Tibial artery (tissue), 4 donors: ENCODE data around the gene EPO.

Source experiments
- DNase-seq, 2 donors: peaks; one replicate each; pipeline ENCODE4 v3.0.0-alpha.2; 2019
- H3K27ac ChIP-seq, 2 donors: fragments of 200-600 bp; sonication (generic) in 1 of 2; 1 replicate in 1 of 2; 2 replicates in 1 of 2; pipeline ENCODE4 v1.5.1; 2018 to 2019; ENCODE audit warnings: mild to moderate bottlenecking in 1 of 2
- H3K27me3 ChIP-seq, 2 donors: fragments of 200-600 bp; sonication (generic) in 1 of 2; one replicate each; pipeline versions ENCODE4 v1.5.1 to v1.6.0; 2016 to 2019
- H3K36me3 ChIP-seq, 3 donors: fragments of 200-600 bp; sonication (generic) in 2 of 3; one replicate each; pipeline ENCODE4 v1.5.1; 2016 to 2019; ENCODE audit warnings: mild to moderate bottlenecking in 2 of 3
- H3K4me1 ChIP-seq, 4 donors: fragments of 200-600 bp; sonication (generic) in 2 of 4; 1 replicate in 3 of 4; 2 replicates in 1 of 4; pipeline ENCODE4 v1.5.1; 2016 to 2019
- H3K4me3 ChIP-seq, 2 donors: fragments of 200-600 bp; sonication (generic) in 1 of 2; 1 replicate in 1 of 2; 2 replicates in 1 of 2; pipeline ENCODE4 v1.5.1; 2018 to 2019; ENCODE audit warnings: mild to moderate bottlenecking in 2 of 2
- H3K9me3 ChIP-seq, 3 donors: fragments of 200-600 bp; sonication (generic) in 1 of 3; one replicate each; pipeline ENCODE4 v1.5.1; 2016 to 2019
- intact Hi-C: fragments of 100-400 bp; cut with DNase I; formaldehyde crosslinking; loops from one replicate; pipeline ENCODE4 v1.15.0; 2023; ENCODE audit warnings: low total_unique reads
- TF ChIP-seq, protein P1 (sequence below), 2 experiments: fragments of 200-600 bp in 1 of 2; fragments of 450-650 bp in 1 of 2; IDR thresholded peaks; one replicate each; pipeline ENCODE4 v1.5.1; 2017 to 2019; ENCODE audit warnings: antibody characterized with exemption in 2 of 2, mild to moderate bottlenecking in 1 of 2, moderate library complexity in 1 of 2

EPO gene

DNA sequence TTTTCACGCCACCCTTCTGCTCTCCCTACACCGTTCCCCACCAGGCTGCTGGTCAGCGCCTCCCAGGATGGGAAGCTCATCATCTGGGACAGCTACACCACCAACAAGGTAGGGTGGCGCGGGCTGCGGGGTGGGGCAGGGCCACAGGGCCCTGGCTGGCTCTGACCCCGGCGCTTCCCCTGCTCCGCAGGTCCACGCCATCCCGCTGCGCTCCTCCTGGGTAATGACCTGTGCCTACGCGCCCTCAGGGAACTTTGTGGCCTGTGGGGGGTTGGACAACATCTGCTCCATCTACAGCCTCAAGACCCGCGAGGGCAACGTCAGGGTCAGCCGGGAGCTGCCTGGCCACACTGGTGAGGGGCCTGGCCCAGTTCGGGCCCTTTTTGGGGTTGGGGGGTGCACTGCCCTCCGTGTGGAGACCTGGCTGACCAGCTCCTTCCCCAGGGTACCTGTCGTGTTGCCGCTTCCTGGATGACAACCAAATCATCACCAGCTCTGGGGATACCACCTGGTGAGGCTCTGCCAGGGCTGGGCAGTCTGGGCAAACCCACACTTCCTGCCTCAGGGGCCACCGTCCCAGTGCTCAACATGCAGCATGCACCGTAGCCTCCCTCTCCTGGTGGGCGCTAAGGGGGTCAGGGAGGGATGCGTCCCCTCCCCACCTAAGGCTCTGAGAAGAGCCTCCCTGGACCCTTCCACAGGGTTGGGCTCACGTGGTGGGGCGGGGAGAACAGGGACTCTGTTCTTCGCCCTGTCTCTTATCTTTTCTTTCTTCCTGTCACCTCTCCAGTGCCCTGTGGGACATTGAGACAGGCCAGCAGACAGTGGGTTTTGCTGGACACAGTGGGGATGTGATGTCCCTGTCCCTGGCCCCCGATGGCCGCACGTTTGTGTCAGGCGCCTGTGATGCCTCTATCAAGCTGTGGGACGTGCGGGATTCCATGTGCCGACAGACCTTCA lies 42.7 kb upstream of the EPO start:
- no peak for DNase-seq
- TF ChIP-seq, protein P1, sequence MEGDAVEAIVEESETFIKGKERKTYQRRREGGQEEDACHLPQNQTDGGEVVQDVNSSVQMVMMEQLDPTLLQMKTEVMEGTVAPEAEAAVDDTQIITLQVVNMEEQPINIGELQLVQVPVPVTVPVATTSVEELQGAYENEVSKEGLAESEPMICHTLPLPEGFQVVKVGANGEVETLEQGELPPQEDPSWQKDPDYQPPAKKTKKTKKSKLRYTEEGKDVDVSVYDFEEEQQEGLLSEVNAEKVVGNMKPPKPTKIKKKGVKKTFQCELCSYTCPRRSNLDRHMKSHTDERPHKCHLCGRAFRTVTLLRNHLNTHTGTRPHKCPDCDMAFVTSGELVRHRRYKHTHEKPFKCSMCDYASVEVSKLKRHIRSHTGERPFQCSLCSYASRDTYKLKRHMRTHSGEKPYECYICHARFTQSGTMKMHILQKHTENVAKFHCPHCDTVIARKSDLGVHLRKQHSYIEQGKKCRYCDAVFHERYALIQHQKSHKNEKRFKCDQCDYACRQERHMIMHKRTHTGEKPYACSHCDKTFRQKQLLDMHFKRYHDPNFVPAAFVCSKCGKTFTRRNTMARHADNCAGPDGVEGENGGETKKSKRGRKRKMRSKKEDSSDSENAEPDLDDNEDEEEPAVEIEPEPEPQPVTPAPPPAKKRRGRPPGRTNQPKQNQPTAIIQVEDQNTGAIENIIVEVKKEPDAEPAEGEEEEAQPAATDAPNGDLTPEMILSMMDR (IDR thresholded peaks at IDR 0.05), result no peak
- Histone ChIP-seq H3K9me3 (no peaks in the 10 kb centered on the region), H3K27ac (no peak overlapping the region), H3K4me3 (no peak overlapping the region), H3K4me1 (peaks cover 0 to 36% (median 14%) of the 10 kb centered on the region in 4 donors), H3K36me3 (peaks cover 42 to 62% (median 56%) of the 10 kb centered on the region in 3 donors), H3K27me3 (no peaks in the 10 kb centered on the region)
- intact Hi-C loops, result loop anchor here (5.0 to 10.0 kb wide), 2 partner anchors 90 to 203 kb away; partner anchors contain the start of genes FBXO24, LRCH4 and TSC22D4

DNA sequence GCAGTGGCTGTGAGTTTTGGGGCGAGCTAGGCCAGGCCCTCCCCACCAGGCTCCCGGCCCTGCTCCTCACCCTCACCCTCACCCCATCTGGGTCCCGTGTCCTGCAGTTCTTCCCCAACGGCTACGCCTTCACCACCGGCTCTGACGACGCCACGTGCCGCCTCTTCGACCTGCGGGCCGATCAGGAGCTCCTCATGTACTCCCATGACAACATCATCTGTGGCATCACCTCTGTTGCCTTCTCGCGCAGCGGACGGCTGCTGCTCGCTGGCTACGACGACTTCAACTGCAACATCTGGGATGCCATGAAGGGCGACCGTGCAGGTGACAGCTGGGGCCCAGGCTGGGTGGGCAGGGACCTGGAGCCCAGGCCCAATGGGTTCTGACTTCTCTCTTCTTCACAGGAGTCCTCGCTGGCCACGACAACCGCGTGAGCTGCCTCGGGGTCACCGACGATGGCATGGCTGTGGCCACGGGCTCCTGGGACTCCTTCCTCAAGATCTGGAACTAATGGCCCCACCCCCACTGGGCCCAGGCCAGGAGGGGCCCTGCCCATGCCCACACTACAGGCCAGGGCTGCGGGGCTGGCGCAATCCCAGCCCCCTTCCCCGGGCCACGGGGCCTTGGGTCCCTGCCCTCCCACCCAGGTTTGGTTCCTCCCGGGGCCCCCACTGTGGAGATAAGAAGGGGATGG lies 41.8 kb upstream of the EPO start:
- DNase-seq, result no peak
- intact Hi-C loops, result loop anchor here (5.0 to 10.0 kb wide), 2 partner anchors 91 to 204 kb away; partner anchors contain the start of genes FBXO24, LRCH4 and TSC22D4
- peaks cover 50 to 70% (median 65%) of the 10 kb centered on the region in 3 donors for H3K36me3 ChIP-seq

DNA sequence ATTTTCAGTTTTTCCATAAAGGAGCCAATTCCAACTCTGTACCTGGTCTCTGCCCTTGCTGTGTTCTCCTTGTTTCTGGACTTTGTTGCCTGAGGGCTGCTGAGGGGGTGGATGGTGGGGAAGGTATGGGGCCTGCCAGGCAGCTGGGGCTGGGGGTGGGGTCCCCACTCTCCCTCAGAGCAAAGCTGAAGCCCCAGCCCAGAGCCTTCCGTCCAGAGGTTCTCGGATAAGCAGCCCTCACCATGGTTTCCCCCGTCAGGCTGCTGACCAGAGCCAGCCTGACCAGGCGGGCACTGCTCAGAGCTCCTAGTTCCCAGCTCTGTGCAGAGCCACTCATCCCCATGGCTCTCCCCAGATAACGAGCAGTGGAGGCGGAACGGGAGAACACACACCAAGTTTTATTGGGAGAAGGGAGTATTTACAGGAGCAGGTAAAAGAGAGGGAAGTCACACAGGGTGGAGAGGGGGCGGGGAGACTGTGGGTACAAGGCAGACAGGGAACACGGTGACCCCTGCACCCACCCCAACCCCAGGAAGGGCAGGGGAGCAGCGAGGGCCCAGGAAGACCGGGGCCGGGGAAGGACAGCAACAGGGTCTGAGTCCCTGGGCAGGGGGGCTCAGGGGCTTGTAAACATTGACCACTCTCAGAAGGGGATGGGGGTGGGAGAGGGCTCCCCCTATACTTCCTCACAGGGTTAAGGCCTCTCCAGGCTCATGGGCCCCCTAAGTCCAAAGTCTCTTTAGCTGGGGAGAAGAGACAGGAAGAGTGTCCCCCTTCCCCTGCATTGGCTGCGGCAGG lies 40.9 kb upstream of the EPO start:
- intact Hi-C loops, result loop anchor here (5.0 to 10.0 kb wide), 2 partner anchors 92 to 205 kb away; partner anchors contain the start of genes FBXO24, LRCH4 and TSC22D4
- DNase-seq, result no peak
- H3K27ac ChIP-seq, result peak overlapping the region; percentile 50 to 51
- H3K4me3 ChIP-seq, result no peak overlapping the region
- TF ChIP-seq, protein P1 (IDR thresholded peaks at IDR 0.05), result no peak
- H3K27me3 ChIP-seq, result no peaks in the 10 kb centered on the region
- peaks cover 0 to 32% (median 12%) of the 10 kb centered on the region in 4 donors for H3K4me1 ChIP-seq
- H3K36me3 ChIP-seq, result peaks cover 59 to 79% (median 73%) of the 10 kb centered on the region in 3 donors
- H3K9me3 ChIP-seq, result no peaks in the 10 kb centered on the region

More for the DNA sequence above, 41.8 kb upstream of the EPO start:
- Histone ChIP-seq H3K4me3 (no peak overlapping the region), H3K9me3 (no peaks in the 10 kb centered on the region), H3K4me1 (peaks cover 0 to 32% (median 12%) of the 10 kb centered on the region in 4 donors), H3K27me3 (no peaks in the 10 kb centered on the region), H3K27ac (peak overlapping the region; percentile 10 to 39)
- TF ChIP-seq, protein P1 (IDR thresholded peaks at IDR 0.05), result no peak

DNA sequence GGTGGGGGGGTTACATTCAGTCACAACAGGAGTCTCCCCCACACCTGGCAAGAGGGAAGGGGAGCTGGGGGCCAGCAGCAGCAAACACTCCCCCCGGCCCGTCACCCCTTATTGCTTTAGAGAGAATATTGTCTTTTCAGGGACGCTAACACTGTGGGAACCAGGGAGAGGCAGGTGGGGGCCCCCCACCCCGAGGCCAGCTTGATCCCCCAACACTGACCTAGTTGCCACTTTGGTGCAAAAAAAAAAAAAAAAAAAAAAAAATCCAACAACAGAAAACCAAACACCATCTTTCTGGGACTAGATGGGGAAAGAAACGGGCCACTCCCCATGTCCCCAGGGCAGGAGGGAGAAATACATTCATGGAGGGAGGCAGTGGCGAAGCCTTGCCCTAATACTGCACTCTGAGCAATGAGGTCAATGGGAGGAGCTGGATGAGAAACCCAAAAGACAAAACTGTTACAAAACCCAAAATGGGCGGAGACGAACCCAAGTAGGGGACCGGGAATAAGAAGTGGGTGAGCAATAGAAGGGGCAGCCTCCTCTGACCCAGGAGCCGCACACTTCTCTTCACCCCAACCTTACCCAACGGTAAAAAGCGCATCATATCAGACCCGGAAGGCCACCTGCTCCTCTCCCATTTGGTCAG lies 40.2 kb upstream of the EPO start:
- peaks cover 67 to 87% (median 81%) of the 10 kb centered on the region in 3 donors for H3K36me3 ChIP-seq
- no peak overlapping the region for H3K4me3 ChIP-seq
- TF ChIP-seq, protein P1 (IDR thresholded peaks at IDR 0.05), result no peak
- H3K27me3 ChIP-seq, result no peaks in the 10 kb centered on the region
- peak; percentile 78 to 85 for DNase-seq
- no peaks in the 10 kb centered on the region for H3K9me3 ChIP-seq
- intact Hi-C loops, result loop anchor here (5.0 to 10.0 kb wide), 2 partner anchors 93 to 205 kb away; partner anchors contain the start of genes FBXO24, LRCH4 and TSC22D4
- peaks cover 0 to 32% (median 12%) of the 10 kb centered on the region in 4 donors for H3K4me1 ChIP-seq
- H3K27ac ChIP-seq, result peak overlapping the region; percentile 50 to 51
